ENCODE data around the gene MRPL58.

MRPL58 gene

DNA sequence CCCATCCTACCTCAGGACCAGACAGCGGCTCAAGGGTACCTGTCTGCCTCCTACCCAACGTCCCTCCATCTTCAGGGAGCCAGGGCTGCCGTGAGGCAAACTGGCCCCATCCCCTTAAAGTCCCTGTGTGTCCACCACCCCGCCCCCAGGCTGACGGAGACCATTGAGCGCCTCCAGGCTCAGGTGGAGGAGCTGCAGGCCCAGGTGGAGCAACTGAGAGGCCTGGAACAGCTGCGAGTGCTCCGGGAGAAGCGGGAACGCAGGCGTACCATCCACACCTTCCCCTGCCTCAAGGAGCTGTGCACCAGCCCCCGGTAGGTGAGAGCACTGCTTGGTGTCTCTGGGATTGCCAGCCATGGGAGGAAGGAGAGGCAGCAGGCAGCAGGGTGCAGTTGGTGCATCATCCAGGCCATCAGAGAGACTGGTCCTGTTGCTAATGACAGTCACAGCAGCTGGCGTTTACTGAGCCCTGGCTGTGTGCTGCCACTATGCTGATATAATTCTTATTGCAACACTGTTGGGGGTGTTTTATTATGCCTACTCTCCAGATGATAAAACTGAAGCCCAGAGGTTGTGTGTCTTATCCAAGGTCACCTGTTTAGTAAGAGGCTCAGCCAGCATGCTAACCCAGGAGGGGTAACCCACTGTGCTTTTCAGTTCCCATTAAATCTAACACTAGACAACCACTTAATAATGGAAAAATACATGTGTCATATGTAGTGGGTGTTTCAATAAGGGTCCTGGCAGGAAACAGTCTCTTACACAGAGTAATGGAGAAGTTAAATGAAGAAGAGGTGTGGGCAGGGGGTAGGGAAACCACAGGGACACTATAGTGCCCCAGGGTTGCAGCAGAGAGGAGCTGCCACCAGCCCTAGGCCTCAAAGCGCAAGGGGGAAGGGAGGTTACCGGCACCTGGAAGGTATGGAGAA, 10.3 kb upstream of the MRPL58 start:
- H3K27ac ChIP-seq (ENCODE audit: low read depth, low read length), result no peak overlapping the region
- H3K9ac ChIP-seq (ENCODE audit: low read length), result no peak overlapping the region
- no peak overlapping the region for H2AFZ ChIP-seq (ENCODE audit: low read depth, low read length, severe bottlenecking)
- H3K4me3 ChIP-seq (ENCODE audit: insufficient read depth, low read length, poor library complexity, severe bottlenecking), result no peak overlapping the region
- no peaks in the 10 kb centered on the region for H4K20me1 ChIP-seq (ENCODE audit: low read depth, low read length)
- no peaks in the 10 kb centered on the region for H3K27me3 ChIP-seq (ENCODE audit: low read length)
- no peaks in the 10 kb centered on the region for H3K36me3 ChIP-seq (ENCODE audit: low read length)
- no peak overlapping the region for H3K4me2 ChIP-seq (ENCODE audit: low read depth, low read length, poor library complexity, severe bottlenecking)
- no peaks in the 10 kb centered on the region for H3F3A ChIP-seq (ENCODE audit: insufficient read depth)
- H3K9me3 ChIP-seq (ENCODE audit: insufficient read depth, low read length), result no peaks in the 10 kb centered on the region
- no peaks in the 10 kb centered on the region for H3K9me2 ChIP-seq (replicated peaks; ENCODE audit: insufficient read depth, low read length)
- no peak for TF ChIP-seq EZH2phosphoT487 (conservative IDR thresholded peaks at IDR 0.05; ENCODE audit: low read length)
- TF ChIP-seq, protein P1, sequence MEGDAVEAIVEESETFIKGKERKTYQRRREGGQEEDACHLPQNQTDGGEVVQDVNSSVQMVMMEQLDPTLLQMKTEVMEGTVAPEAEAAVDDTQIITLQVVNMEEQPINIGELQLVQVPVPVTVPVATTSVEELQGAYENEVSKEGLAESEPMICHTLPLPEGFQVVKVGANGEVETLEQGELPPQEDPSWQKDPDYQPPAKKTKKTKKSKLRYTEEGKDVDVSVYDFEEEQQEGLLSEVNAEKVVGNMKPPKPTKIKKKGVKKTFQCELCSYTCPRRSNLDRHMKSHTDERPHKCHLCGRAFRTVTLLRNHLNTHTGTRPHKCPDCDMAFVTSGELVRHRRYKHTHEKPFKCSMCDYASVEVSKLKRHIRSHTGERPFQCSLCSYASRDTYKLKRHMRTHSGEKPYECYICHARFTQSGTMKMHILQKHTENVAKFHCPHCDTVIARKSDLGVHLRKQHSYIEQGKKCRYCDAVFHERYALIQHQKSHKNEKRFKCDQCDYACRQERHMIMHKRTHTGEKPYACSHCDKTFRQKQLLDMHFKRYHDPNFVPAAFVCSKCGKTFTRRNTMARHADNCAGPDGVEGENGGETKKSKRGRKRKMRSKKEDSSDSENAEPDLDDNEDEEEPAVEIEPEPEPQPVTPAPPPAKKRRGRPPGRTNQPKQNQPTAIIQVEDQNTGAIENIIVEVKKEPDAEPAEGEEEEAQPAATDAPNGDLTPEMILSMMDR (IDR thresholded peaks at IDR 0.05; ENCODE audit: insufficient read depth, low read length, poor library complexity, severe bottlenecking), result no peak
- H3K79me2 ChIP-seq (ENCODE audit: insufficient read depth, low read length), result no peaks in the 10 kb centered on the region

DNA sequence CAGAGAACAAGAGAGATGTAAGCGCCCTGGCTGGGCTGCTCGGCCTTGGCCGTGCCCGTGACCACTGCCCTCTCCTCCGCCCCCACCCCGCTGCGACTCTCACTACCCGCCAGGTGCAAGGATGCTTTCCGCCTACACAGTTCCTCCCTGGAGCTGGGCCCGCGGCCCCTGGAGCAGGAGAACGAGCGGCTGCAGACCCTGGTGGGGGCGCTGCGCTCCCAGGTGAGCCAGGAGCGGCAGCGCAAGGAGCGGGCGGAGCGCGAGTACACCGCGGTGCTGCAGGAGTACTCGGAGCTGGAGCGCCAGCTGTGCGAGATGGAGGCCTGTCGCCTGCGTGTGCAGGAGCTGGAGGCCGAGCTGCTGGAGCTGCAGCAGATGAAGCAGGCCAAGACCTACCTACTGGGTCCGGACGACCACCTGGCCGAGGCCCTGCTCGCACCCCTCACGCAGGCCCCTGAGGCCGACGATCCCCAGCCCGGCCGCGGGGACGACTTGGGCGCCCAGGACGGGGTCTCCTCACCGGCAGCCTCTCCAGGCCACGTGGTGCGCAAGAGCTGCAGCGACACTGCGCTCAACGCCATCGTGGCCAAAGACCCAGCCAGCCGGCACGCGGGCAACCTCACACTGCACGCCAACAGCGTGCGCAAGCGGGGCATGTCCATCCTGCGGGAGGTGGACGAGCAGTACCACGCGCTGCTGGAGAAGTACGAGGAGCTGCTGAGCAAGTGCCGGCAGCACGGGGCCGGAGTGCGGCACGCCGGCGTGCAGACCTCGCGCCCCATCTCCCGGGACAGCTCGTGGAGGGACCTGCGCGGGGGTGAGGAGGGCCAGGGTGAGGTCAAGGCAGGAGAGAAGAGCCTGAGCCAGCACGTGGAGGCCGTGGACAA, 9.2 kb upstream of the MRPL58 start:
- no peaks in the 10 kb centered on the region for H3K36me3 ChIP-seq (ENCODE audit: low read length)

DNA sequence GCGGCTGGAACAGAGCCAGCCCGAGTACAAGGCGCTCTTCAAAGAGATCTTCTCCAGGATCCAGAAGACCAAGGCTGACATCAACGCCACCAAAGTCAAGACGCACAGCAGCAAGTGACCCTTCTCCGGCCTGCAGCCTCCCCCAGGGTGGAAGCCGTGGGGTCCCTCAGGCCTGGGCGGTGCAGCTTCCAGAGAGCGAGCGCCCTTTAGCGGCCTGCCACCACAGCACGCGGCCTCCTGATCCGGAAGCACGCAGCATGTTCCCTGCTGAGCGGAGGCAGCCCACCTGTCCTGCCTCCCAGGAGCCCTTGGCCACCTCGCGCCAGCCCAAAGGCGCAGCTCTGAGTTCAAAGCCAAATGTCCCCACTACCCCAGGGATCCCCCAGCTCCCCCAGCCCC, 8.5 kb upstream of the MRPL58 start:
- Histone ChIP-seq H3K9ac (ENCODE audit: low read length) (no peak overlapping the region), H3K79me2 (ENCODE audit: insufficient read depth, low read length) (no peaks in the 10 kb centered on the region), H3K9me2 (replicated peaks; ENCODE audit: insufficient read depth, low read length) (no peaks in the 10 kb centered on the region), H3K4me2 (ENCODE audit: low read depth, low read length, poor library complexity, severe bottlenecking) (no peak overlapping the region), H2AFZ (ENCODE audit: low read depth, low read length, severe bottlenecking) (no peak overlapping the region), H3F3A (ENCODE audit: insufficient read depth) (no peaks in the 10 kb centered on the region), H3K27me3 (ENCODE audit: low read length) (no peaks in the 10 kb centered on the region), H3K27ac (ENCODE audit: low read depth, low read length) (no peak overlapping the region), H3K9me3 (ENCODE audit: insufficient read depth, low read length) (no peaks in the 10 kb centered on the region), H4K20me1 (ENCODE audit: low read depth, low read length) (no peaks in the 10 kb centered on the region), H3K4me3 (ENCODE audit: insufficient read depth, low read length, poor library complexity, severe bottlenecking) (no peak overlapping the region), H3K36me3 (ENCODE audit: low read length) (no peaks in the 10 kb centered on the region)
- TF ChIP-seq, protein P1 (IDR thresholded peaks at IDR 0.05; ENCODE audit: insufficient read depth, low read length, poor library complexity, severe bottlenecking), result no peak
- no peak for TF ChIP-seq EZH2phosphoT487 (conservative IDR thresholded peaks at IDR 0.05; ENCODE audit: low read length)

More for the DNA sequence above, 9.2 kb upstream of the MRPL58 start:
- H3F3A ChIP-seq (ENCODE audit: insufficient read depth), result no peaks in the 10 kb centered on the region
- H3K9me2 ChIP-seq (replicated peaks; ENCODE audit: insufficient read depth, low read length), result no peaks in the 10 kb centered on the region
- H3K27ac ChIP-seq (ENCODE audit: low read depth, low read length), result no peak overlapping the region
- H4K20me1 ChIP-seq (ENCODE audit: low read depth, low read length), result no peaks in the 10 kb centered on the region
- no peak overlapping the region for H2AFZ ChIP-seq (ENCODE audit: low read depth, low read length, severe bottlenecking)
- H3K9me3 ChIP-seq (ENCODE audit: insufficient read depth, low read length), result no peaks in the 10 kb centered on the region
- H3K4me3 ChIP-seq (ENCODE audit: insufficient read depth, low read length, poor library complexity, severe bottlenecking), result no peak overlapping the region
- TF ChIP-seq, protein P1 (IDR thresholded peaks at IDR 0.05; ENCODE audit: insufficient read depth, low read length, poor library complexity, severe bottlenecking), result no peak
- no peak for TF ChIP-seq EZH2phosphoT487 (conservative IDR thresholded peaks at IDR 0.05; ENCODE audit: low read length)
- no peaks in the 10 kb centered on the region for H3K79me2 ChIP-seq (ENCODE audit: insufficient read depth, low read length)
- no peaks in the 10 kb centered on the region for H3K27me3 ChIP-seq (ENCODE audit: low read length)
- no peak overlapping the region for H3K4me2 ChIP-seq (ENCODE audit: low read depth, low read length, poor library complexity, severe bottlenecking)
- H3K9ac ChIP-seq (ENCODE audit: low read length), result no peak overlapping the region

Measured in SU-DHL-6 (cell line).